ENCODE measurements around the gene CA5B. TPM values are rescaled to one million over a fixed set of nuclear protein-coding genes. Genes with fewer than 3 reads are reported as not detected.

CA5B gene
- total RNA-seq, 1 experiment from 2014 or later: 6.4 TPM

GRCh38 chrX:15769300-15769954 lies 31.4 kb downstream of the CA5B start:
- no peaks in the 10 kb centered on the region for H3K27me3 Mint-ChIP-seq (ENCODE audit: unreplicated experiment)
- H3K27ac Mint-ChIP-seq (ENCODE audit: unreplicated experiment): no peak overlapping the region
- H3K9me3 Mint-ChIP-seq (ENCODE audit: low read depth, unreplicated experiment): no peaks in the 10 kb centered on the region
- H3K4me1 Mint-ChIP-seq (ENCODE audit: low read depth, unreplicated experiment): no peaks in the 10 kb centered on the region
- BruUV-seq (replicated peaks): no TSS peak
- intact Hi-C loops (cut with micrococcal nuclease; ENCODE audit: unreplicated experiment): no loop called here
- no peaks in the 10 kb centered on the region for H3K36me3 Mint-ChIP-seq (ENCODE audit: insufficient read depth, unreplicated experiment)
- H3K4me3 Mint-ChIP-seq (ENCODE audit: low read depth, unreplicated experiment): no peak overlapping the region
- no peak for DNase-seq
- CTCF ChIA-PET: no interaction called here
- TF ChIP-seq CTCF (IDR thresholded peaks at IDR 0.05; ENCODE audit: unreplicated experiment): no peak

GRCh38 chrX:15781961-15782699 lies 44.1 kb downstream of the CA5B start:
- H3K4me3 Mint-ChIP-seq (ENCODE audit: low read depth, unreplicated experiment): no peak overlapping the region
- intact Hi-C loops (cut with micrococcal nuclease; ENCODE audit: unreplicated experiment): no loop called here
- no peak for DNase-seq
- no peaks in the 10 kb centered on the region for H3K4me1 Mint-ChIP-seq (ENCODE audit: low read depth, unreplicated experiment)
- H3K36me3 Mint-ChIP-seq (ENCODE audit: insufficient read depth, unreplicated experiment): no peaks in the 10 kb centered on the region
- BruUV-seq (replicated peaks): no TSS peak
- H3K27me3 Mint-ChIP-seq (ENCODE audit: unreplicated experiment): no peaks in the 10 kb centered on the region
- CTCF ChIA-PET: no interaction called here
- H3K27ac Mint-ChIP-seq (ENCODE audit: unreplicated experiment): no peak overlapping the region
- no peaks in the 10 kb centered on the region for H3K9me3 Mint-ChIP-seq (ENCODE audit: low read depth, unreplicated experiment)
- no peak for TF ChIP-seq CTCF (IDR thresholded peaks at IDR 0.05; ENCODE audit: unreplicated experiment)

- Mint-ChIP-seq H3K9me3 (ENCODE audit: low read depth, unreplicated experiment) (no peaks in the 10 kb centered on the region), H3K27me3 (ENCODE audit: unreplicated experiment) (no peaks in the 10 kb centered on the region), H3K4me1 (ENCODE audit: low read depth, unreplicated experiment) (no peaks in the 10 kb centered on the region), H3K4me3 (ENCODE audit: low read depth, unreplicated experiment) (no peak overlapping the region), H3K27ac (ENCODE audit: unreplicated experiment) (no peak overlapping the region), H3K36me3 (ENCODE audit: insufficient read depth, unreplicated experiment) (no peaks in the 10 kb centered on the region)
- intact Hi-C loops (cut with micrococcal nuclease; ENCODE audit: unreplicated experiment): no loop called here
- DNase-seq: no peak
- BruUV-seq (replicated peaks): no TSS peak
- no peak for TF ChIP-seq CTCF (IDR thresholded peaks at IDR 0.05; ENCODE audit: unreplicated experiment)
- CTCF ChIA-PET: no interaction called here
These were observed 47.2 kb downstream of the CA5B start for GRCh38 chrX:15785176-15785750.

- Mint-ChIP-seq H3K36me3 (ENCODE audit: insufficient read depth, unreplicated experiment) (no peaks in the 10 kb centered on the region), H3K27me3 (ENCODE audit: unreplicated experiment) (no peaks in the 10 kb centered on the region), H3K27ac (ENCODE audit: unreplicated experiment) (no peak overlapping the region), H3K9me3 (ENCODE audit: low read depth, unreplicated experiment) (no peaks in the 10 kb centered on the region), H3K4me3 (ENCODE audit: low read depth, unreplicated experiment) (no peak overlapping the region), H3K4me1 (ENCODE audit: low read depth, unreplicated experiment) (no peaks in the 10 kb centered on the region)
- no peak for TF ChIP-seq CTCF (IDR thresholded peaks at IDR 0.05; ENCODE audit: unreplicated experiment)
- DNase-seq: no peak
- CTCF ChIA-PET: interaction anchor here (1.1 kb wide), 1 partner anchor 11 kb away, joined by 3 read pairs; no protein-coding TSS in a partner anchor
- BruUV-seq (replicated peaks): no TSS peak
- intact Hi-C loops (cut with micrococcal nuclease; ENCODE audit: unreplicated experiment): no loop called here
These were observed 48.8 kb downstream of the CA5B start for GRCh38 chrX:15786915-15787314.

All from Calu3 (cell line).